Measurements from ENCODE around the gene RANBP1. TPM values are rescaled to one million over a fixed set of nuclear protein-coding genes. Genes with fewer than 3 reads are reported as not detected.

Gene RANBP1
- polyA plus RNA-seq, 2 of the 4 experiments (the other 2 are of a cell fraction) = 239 to 338 TPM

DNA sequence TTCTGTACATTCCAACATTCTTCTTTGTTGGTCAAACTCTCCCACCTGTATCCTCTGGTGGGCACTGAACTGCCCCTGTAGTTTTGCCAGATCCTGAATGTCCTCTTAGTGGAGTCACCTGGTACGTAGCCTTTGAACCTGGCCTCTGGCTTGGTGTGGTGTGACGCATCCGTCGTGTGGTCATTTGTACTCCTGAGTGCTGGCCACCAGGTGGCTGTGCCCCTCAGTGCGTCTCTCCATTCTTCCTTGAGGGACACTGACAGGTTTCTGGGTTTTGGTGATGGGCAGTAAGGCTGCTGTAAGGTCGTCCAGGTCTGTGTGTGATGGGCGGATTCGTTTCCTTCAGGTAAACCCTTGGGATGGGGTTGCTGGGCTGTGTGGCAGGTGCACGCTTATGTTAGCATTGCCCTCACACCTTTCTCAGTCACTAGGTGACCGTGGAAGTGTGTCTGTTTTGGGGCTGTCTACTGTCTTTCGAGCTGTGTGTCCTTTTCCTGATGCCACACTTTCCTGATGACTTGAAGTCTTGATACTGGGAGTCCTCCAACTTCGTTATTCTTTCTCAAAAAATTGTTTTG is 13.6 kb upstream of the RANBP1 start (continued):
- TF ChIP-seq HMGXB4 (CRISPR knock-in tag; IDR thresholded peaks at IDR 0.05; ENCODE audit: borderline replicate concordance) = no peak
- TF ChIP-seq, protein P1, sequence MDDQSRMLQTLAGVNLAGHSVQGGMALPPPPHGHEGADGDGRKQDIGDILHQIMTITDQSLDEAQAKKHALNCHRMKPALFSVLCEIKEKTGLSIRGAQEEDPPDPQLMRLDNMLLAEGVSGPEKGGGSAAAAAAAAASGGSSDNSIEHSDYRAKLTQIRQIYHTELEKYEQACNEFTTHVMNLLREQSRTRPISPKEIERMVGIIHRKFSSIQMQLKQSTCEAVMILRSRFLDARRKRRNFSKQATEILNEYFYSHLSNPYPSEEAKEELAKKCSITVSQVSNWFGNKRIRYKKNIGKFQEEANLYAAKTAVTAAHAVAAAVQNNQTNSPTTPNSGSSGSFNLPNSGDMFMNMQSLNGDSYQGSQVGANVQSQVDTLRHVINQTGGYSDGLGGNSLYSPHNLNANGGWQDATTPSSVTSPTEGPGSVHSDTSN (IDR thresholded peaks at IDR 0.05) = no peak
- no peak for TF ChIP-seq ATOH8 (CRISPR knock-in tag; IDR thresholded peaks at IDR 0.05; ENCODE audit: low read depth)

DNA sequence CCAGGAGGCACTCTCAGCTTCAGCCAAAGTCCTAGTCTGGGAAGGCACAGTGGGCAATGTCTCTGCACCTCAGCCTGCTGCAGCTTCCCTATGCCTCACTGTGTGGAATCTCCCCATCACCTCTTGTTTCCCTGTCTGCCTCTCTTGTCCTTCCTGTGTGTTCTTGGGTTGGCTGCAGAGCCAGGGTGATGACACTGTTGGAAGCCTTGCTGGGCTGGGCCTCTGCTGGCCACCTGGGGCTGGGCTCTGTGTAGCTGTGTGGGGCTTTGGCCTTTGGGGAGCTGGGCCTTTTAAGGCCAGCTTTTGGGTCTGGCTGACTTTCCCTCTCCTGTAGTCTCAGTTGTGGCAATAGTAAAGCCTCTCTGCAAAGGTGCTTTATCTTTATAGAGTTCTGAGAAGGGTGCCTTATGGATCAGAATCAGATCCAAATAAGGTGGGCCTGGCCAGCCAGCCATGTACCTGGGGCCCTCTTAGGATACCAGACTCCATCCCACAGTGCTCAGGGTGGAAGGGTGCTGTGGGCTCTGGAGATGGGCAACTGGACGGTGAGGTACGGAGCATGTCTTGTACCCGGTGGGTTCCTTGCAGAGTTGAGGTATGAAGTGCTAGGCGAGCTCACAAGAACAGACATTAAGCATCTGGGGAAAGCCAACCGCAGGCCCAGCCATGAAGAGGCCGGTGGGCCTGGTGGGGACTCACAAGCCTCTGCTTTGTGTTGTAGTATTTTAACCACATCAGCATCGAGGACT is 10.3 kb upstream of the RANBP1 start:
- FAIRE-seq (no peak), DNase-seq (ENCODE audit: low read depth in 1 of 2, low spot score in 1 of 2) (no peak), ATAC-seq (no peak)
- Histone ChIP-seq H3K4me3 (no peak overlapping the region), H3K4me1 (no peaks in the 10 kb centered on the region), H3K4me2 (no peak overlapping the region), H3K9me3 (no peaks in the 10 kb centered on the region), H3K27ac (no peak overlapping the region)
- WGBS (ENCODE audit: missing lambda C conversion rate) = 89% methylated on average over 7 of the region's 7 CpGs
- ChIA-PET POLR2A (no interaction called here), CTCF (interaction anchor here (0.7 kb wide), 1 partner anchor 137 kb away, joined by 3 read pairs; no protein-coding TSS in a partner anchor)
- TF ChIP-seq HMGXB4 (CRISPR knock-in tag; IDR thresholded peaks at IDR 0.05; ENCODE audit: borderline replicate concordance) = no peak
- TF ChIP-seq HEYL (CRISPR knock-in tag; IDR thresholded peaks at IDR 0.05) = no peak
- no peak for TF ChIP-seq ATOH8 (CRISPR knock-in tag; IDR thresholded peaks at IDR 0.05; ENCODE audit: low read depth)
- TF ChIP-seq CEBPB (IDR thresholded peaks at IDR 0.05) = no peak
- TF ChIP-seq, protein P1 (IDR thresholded peaks at IDR 0.05) = no peak
- no peak for TF ChIP-seq ZC3H11A (IDR thresholded peaks at IDR 0.05)
- TF ChIP-seq KDM5A (IDR thresholded peaks at IDR 0.05) = no peak
- TF ChIP-seq MAFK (IDR thresholded peaks at IDR 0.05; ENCODE audit: partially characterized antibody) = no peak
- no peak for TF ChIP-seq HES2 (IDR thresholded peaks at IDR 0.05)
- no peak for TF ChIP-seq FOXS1 (CRISPR knock-in tag; IDR thresholded peaks at IDR 0.05)
- no peak for TF ChIP-seq SREBF2 (IDR thresholded peaks at IDR 0.05)
- no peak for TF ChIP-seq CBX8 (IDR thresholded peaks at IDR 0.05)
- TF ChIP-seq MYC (IDR thresholded peaks at IDR 0.05; ENCODE audit: borderline replicate concordance, low read length) = no peak
